Gastrocnemius medialis (tissue), 4 donors: Measurements from ENCODE around the gene MPC1. TPM values are rescaled to one million over a fixed set of nuclear protein-coding genes. Genes with fewer than 3 reads are reported as not detected.

Experiments
- ATAC-seq, 2 donors: fragments of 150-250 bp; one replicate each; pipeline ENCODE4 v1.9.1; 2016
- DNase-seq, 2 donors: peaks; one replicate each; pipeline ENCODE4 v3.0.0-alpha.2; 2019
- H3K27ac ChIP-seq, 4 donors: fragments of 200-600 bp; sonication (generic); 1 replicate in 1 of 4; 2 replicates in 3 of 4; pipeline ENCODE4 v1.5.1; 2016 to 2018; ENCODE audit warnings: mild to moderate bottlenecking in 2 of 4, moderate library complexity in 1 of 4
- H3K27me3 ChIP-seq, 3 donors: fragments of 200-600 bp; sonication (generic) in 2 of 3; 1 replicate in 1 of 3; 2 replicates in 2 of 3; pipeline versions ENCODE4 v1.5.1 to v1.6.0; 2016 to 2019; ENCODE audit warnings: mild to moderate bottlenecking in 1 of 3, moderate library complexity in 1 of 3
- H3K36me3 ChIP-seq, 2 donors: fragments of 200-600 bp; sonication (generic) in 1 of 2; one replicate each; pipeline ENCODE4 v1.5.1; 2017 to 2018
- H3K4me1 ChIP-seq, 2 donors: fragments of 200-600 bp; sonication (generic) in 1 of 2; one replicate each; pipeline ENCODE4 v1.5.1; 2016 to 2017; ENCODE audit warnings: mild to moderate bottlenecking in 2 of 2
- H3K4me3 ChIP-seq, 4 donors: fragments of 200-600 bp; sonication (generic) in 3 of 4; 1 replicate in 1 of 4; 2 replicates in 3 of 4; pipeline ENCODE4 v1.5.1; 2016 to 2019; ENCODE audit warnings: mild to moderate bottlenecking in 2 of 4
- H3K9me3 ChIP-seq, 3 donors: fragments of 200-600 bp; sonication (generic) in 2 of 3; 1 replicate in 1 of 3; 2 replicates in 2 of 3; pipeline ENCODE4 v1.5.1; 2016 to 2019
- CTCF ChIP-seq, 5 experiments: fragments of 450-650 bp in 3 of 5; fragments of 200-600 bp in 2 of 5; sonication (generic) in 2 of 5; IDR thresholded peaks in 4 of 5; conservative IDR thresholded peaks in 1 of 5; 1 replicate in 4 of 5; 2 replicates in 1 of 5; pipeline ENCODE4 v1.5.1; 2016 to 2019; ENCODE audit warnings: antibody characterized with exemption in 5 of 5, mild to moderate bottlenecking in 3 of 5, moderate library complexity in 3 of 5
- POLR2A ChIP-seq, 2 donors: fragments of 450-650 bp; IDR thresholded peaks; one replicate each; pipeline ENCODE4 v1.6.1; 2017; ENCODE audit warnings: antibody characterized with exemption in 2 of 2, mild to moderate bottlenecking in 2 of 2, moderate library complexity in 2 of 2
- in situ Hi-C, 4 donors: fragments of 200-750 bp; cut with MboI; loops; one replicate each; pipeline versions ENCODE4 v1.15.0 to v1.8.0; 2017; ENCODE audit warnings: low sequenced_read_pairs in 4 of 4
- intact Hi-C: fragments of 100-400 bp; cut with DNase I; formaldehyde crosslinking; loops from one replicate; pipeline ENCODE4 v1.15.1; 2023; ENCODE audit warnings: low total_unique reads
- total RNA-seq, 4 donors: library from RNA; depleted of rRNA; stranded (reverse); fragments of >200 nt; gene quantifications; one replicate each; pipeline versions ENCODE4 v1.1.0 to v1.2.3, GENCODE V29; 2016

The MPC1 gene
- total RNA-seq, 4 donors from 2014 or later, result 75.0 to 127 (median 97.4) TPM

- no peak for ATAC-seq
- Histone ChIP-seq H3K36me3 (peaks cover 0 to 51% of the 10 kb centered on the region in 2 donors), H3K27me3 (no peaks in the 10 kb centered on the region)
Observed at GRCh38 chr6:166423051-166423745, 40.5 kb upstream of the MPC1 start.

GRCh38 chr6:166422201-166422940 lies 39.6 kb upstream of the MPC1 start:
- intact Hi-C loops (no loop called here), in situ Hi-C loops (no loop called here)
- DNase-seq (no peak), ATAC-seq (no peak)
- H3K27ac ChIP-seq, result no peak overlapping the region
- H3K27me3 ChIP-seq, result no peaks in the 10 kb centered on the region
- no peaks in the 10 kb centered on the region for H3K9me3 ChIP-seq
- no peak overlapping the region for H3K4me3 ChIP-seq
- H3K36me3 ChIP-seq, result peaks cover 0 to 57% of the 10 kb centered on the region in 2 donors
- H3K4me1 ChIP-seq, result no peaks in the 10 kb centered on the region
- TF ChIP-seq CTCF (IDR thresholded peaks at IDR 0.05 in 4 of 5, conservative IDR thresholded peaks at IDR 0.05 in 1 of 5), result no peak
- TF ChIP-seq POLR2A (IDR thresholded peaks at IDR 0.05), result no peak

More at GRCh38 chr6:166423051-166423745, 40.5 kb upstream of the MPC1 start:
- intact Hi-C loops (no loop called here), in situ Hi-C loops (no loop called here)
- no peak overlapping the region for H3K4me3 ChIP-seq
- no peak for DNase-seq
- no peak overlapping the region for H3K27ac ChIP-seq
- H3K9me3 ChIP-seq, result no peaks in the 10 kb centered on the region
- TF ChIP-seq POLR2A (IDR thresholded peaks at IDR 0.05) (no peak), CTCF (IDR thresholded peaks at IDR 0.05 in 4 of 5, conservative IDR thresholded peaks at IDR 0.05 in 1 of 5) (no peak)
- H3K4me1 ChIP-seq, result no peaks in the 10 kb centered on the region

GRCh38 chr6:166420351-166420750 lies 37.6 kb upstream of the MPC1 start:
- H3K27ac ChIP-seq, result no peak overlapping the region
- no peaks in the 10 kb centered on the region for H3K27me3 ChIP-seq
- no peak overlapping the region for H3K4me3 ChIP-seq
- H3K9me3 ChIP-seq, result no peaks in the 10 kb centered on the region
- intact Hi-C loops (no loop called here), in situ Hi-C loops (no loop called here)
- no peaks in the 10 kb centered on the region for H3K4me1 ChIP-seq
- no peak for DNase-seq
- peaks cover 0 to 63% of the 10 kb centered on the region in 2 donors for H3K36me3 ChIP-seq
- TF ChIP-seq CTCF (IDR thresholded peaks at IDR 0.05 in 4 of 5, conservative IDR thresholded peaks at IDR 0.05 in 1 of 5) (no peak), POLR2A (IDR thresholded peaks at IDR 0.05) (no peak)
- no peak for ATAC-seq

- no peaks in the 10 kb centered on the region for H3K9me3 ChIP-seq
Observed at GRCh38 chr6:166419717-166420116, 37.0 kb upstream of the MPC1 start.

More at GRCh38 chr6:166419717-166420116, 37.0 kb upstream of the MPC1 start:
- ATAC-seq, result no peak
- in situ Hi-C loops, result no loop called here
- Histone ChIP-seq H3K27ac (no peak overlapping the region), H3K27me3 (no peaks in the 10 kb centered on the region), H3K36me3 (peaks cover 0 to 65% of the 10 kb centered on the region in 2 donors), H3K4me1 (no peaks in the 10 kb centered on the region), H3K4me3 (no peak overlapping the region)
- DNase-seq, result no peak
- intact Hi-C loops, result no loop called here
- TF ChIP-seq POLR2A (IDR thresholded peaks at IDR 0.05) (no peak), CTCF (IDR thresholded peaks at IDR 0.05 in 4 of 5, conservative IDR thresholded peaks at IDR 0.05 in 1 of 5) (no peak)
